K562 (cell line): Measurements from ENCODE around the gene PCP4L1. TPM values are rescaled to one million over a fixed set of nuclear protein-coding genes. Genes with fewer than 3 reads are reported as not detected.

Experiments used
- ATAC-seq: fragments of 200-7000 bp; cut with Tn5 transposase; 3 replicates; pipeline ENCODE4 v1.9.1; 2020; ENCODE audit warnings: moderate library complexity
- BruUV-seq: library from RNA; stranded (reverse); fragments of 400-500 nt; replicated peaks from 2 replicates; lab custom pipeline; 2021; lab: Mats Ljungman, UMichigan
- CTCF ChIA-PET: fragments of 300-600 bp; formaldehyde crosslinking; extraction: SDS; loops from one replicate; lab custom pipeline; 2021; ENCODE audit warnings: low intra/inter-chr PET ratio; lab: Yijun Ruan, JAX
- POLR2A ChIA-PET: fragments of 300-600, 350-650 bp; sonication (Branson Sonifier 250); formaldehyde crosslinking; extraction: SDS; loops from one replicate; lab custom pipeline; 2021; ENCODE audit warnings: antibody characterized with exemption, inconsistent platforms; lab: Yijun Ruan, JAX
- DNase-seq, 4 experiments: peaks; one replicate each; pipeline versions ENCODE4 v3.0.0 to v3.0.0-alpha.2; 2011 to 2018; ENCODE audit warnings: low spot score in 3 of 4, mixed read lengths in 3 of 4; ENCODE audit errors: extremely low read depth in 1 of 4
- FAIRE-seq: peaks from 2 replicates; lab custom pipeline; 2011; peaks lifted over from hg19 to GRCh38; lab: Jason Lieb, UNC
- H2AFZ ChIP-seq: 2 replicates; pipeline ENCODE4 v1.6.0; 2011; ENCODE audit warnings: low read depth, low read length, control low read depth, inconsistent platforms
- H3K27ac ChIP-seq: fragments of 200-600 bp; 3 replicates; pipeline ENCODE4 v1.8.0; 2011; ENCODE audit warnings: low read depth, mild to moderate bottlenecking, control low read depth, inconsistent platforms, low read length, moderate library complexity, mixed read lengths; ENCODE audit errors: extremely low read depth
- H3K27me3 ChIP-seq, 2 experiments: fragments of 300-600 bp in 1 of 2; 2 replicates in 1 of 2; 3 replicates in 1 of 2; pipeline versions ENCODE4 v1.6.0 to v1.8.0; 2011; ENCODE audit warnings: inconsistent platforms in 2 of 2, low read length in 2 of 2, mild to moderate bottlenecking in 1 of 2, mixed read lengths in 1 of 2, moderate library complexity in 1 of 2; ENCODE audit not compliant: control insufficient read depth in 2 of 2, insufficient read depth in 2 of 2
- H3K36me3 ChIP-seq: fragments of 300-600 bp; 3 replicates; pipeline ENCODE4 v1.8.0; 2011; ENCODE audit warnings: mild to moderate bottlenecking, low read length, inconsistent platforms; ENCODE audit not compliant: control insufficient read depth, insufficient read depth
- H3K4me1 ChIP-seq, 2 experiments: fragments of 200-600 bp in 1 of 2; replicated peaks in 1 of 2; 2 replicates in 1 of 2; 3 replicates in 1 of 2; pipeline versions ENCODE4 v1.5.1 to v1.8.0; 2011; ENCODE audit warnings: inconsistent platforms in 2 of 2, low read length in 2 of 2, mild to moderate bottlenecking in 1 of 2, mixed read lengths in 1 of 2, moderate library complexity in 1 of 2; ENCODE audit not compliant: control insufficient read depth in 2 of 2, insufficient read depth in 2 of 2
- H3K4me2 ChIP-seq: 2 replicates; pipeline ENCODE4 v1.6.1; 2011; ENCODE audit warnings: low read length, control low read depth, inconsistent platforms, mixed read lengths; ENCODE audit not compliant: insufficient read depth
- H3K4me3 ChIP-seq: fragments of 200-600 bp; sonication (generic), shearing (Covaris generic); 2 replicates; pipeline ENCODE4 v1.5.1; 2016; ENCODE audit warnings: control low read depth, inconsistent platforms
- H3K79me2 ChIP-seq: fragments of 200-600 bp; 3 replicates; pipeline ENCODE4 v1.8.0; 2011; ENCODE audit warnings: low read length, inconsistent platforms; ENCODE audit not compliant: control insufficient read depth, insufficient read depth
- H3K9ac ChIP-seq, 2 experiments: 2 replicates each; pipeline versions ENCODE4 v1.6.0 to v1.6.1; 2011; ENCODE audit warnings: low read depth in 2 of 2, low read length in 2 of 2, control low read depth in 1 of 2, inconsistent platforms in 1 of 2, mild to moderate bottlenecking in 1 of 2, mixed read lengths in 1 of 2; ENCODE audit not compliant: insufficient read depth in 1 of 2
- H3K9me1 ChIP-seq: one replicate; pipeline ENCODE4 v1.6.0; 2011; ENCODE audit warnings: inconsistent platforms, mild to moderate bottlenecking, low read length, moderate library complexity; ENCODE audit not compliant: control insufficient read depth, insufficient read depth
- H3K9me3 ChIP-seq: replicated peaks from 2 replicates; pipeline ENCODE4 v1.5.1; 2011; ENCODE audit warnings: low read depth, low read length, inconsistent platforms; ENCODE audit not compliant: control insufficient read depth, insufficient read depth
- H4K20me1 ChIP-seq: replicated peaks from 2 replicates; pipeline ENCODE4 v1.6.1; 2011; ENCODE audit warnings: low read length, inconsistent platforms, mixed read lengths; ENCODE audit not compliant: control insufficient read depth, insufficient read depth
- CCNT2 ChIP-seq: IDR thresholded peaks from 2 replicates; pipeline ENCODE4 v1.6.1; 2011; ENCODE audit warnings: borderline replicate concordance, low read depth, mild to moderate bottlenecking, moderate library complexity, mixed read lengths, low read length; ENCODE audit not compliant: insufficient read length; ENCODE audit errors: extremely low read depth
- COPS2 ChIP-seq: fragments of 450-650 bp; conservative IDR thresholded peaks from 2 replicates; pipeline ENCODE4 v1.6.1; 2016; ENCODE audit warnings: mild to moderate bottlenecking, moderate library complexity
- FOSL1 ChIP-seq: fragments of 200-800 bp; sonication (Bioruptor generic); conservative IDR thresholded peaks from 2 replicates; pipeline ENCODE4 v1.6.1; 2016; ENCODE audit warnings: missing genetic modification characterization, missing compliant biosample characterization
- HMGN3 ChIP-seq: IDR thresholded peaks from 2 replicates; pipeline ENCODE4 v1.6.1; 2011; ENCODE audit warnings: borderline replicate concordance, low read depth, mild to moderate bottlenecking, mixed read lengths, low read length; ENCODE audit not compliant: insufficient read length; ENCODE audit errors: extremely low read depth
- HSF4 ChIP-seq: fragments of 250-450 bp; sonication (Bioruptor Pico); IDR thresholded peaks from 2 replicates; pipeline ENCODE4 v2.1.2; 2022; ENCODE audit warnings: mild to moderate bottlenecking, moderate library complexity, borderline replicate concordance
- MGA ChIP-seq: fragments of 450-650 bp; IDR thresholded peaks from 2 replicates; pipeline ENCODE4 v1.6.1; 2016; ENCODE audit warnings: mild to moderate bottlenecking, moderate library complexity
- SAFB2 ChIP-seq: fragments of 200-400 bp; formaldehyde crosslinking; IDR thresholded peaks from 2 replicates; pipeline ENCODE4 v1.6.1; 2018; ENCODE audit warnings: borderline replicate concordance, low read length, low read depth, moderate library complexity; ENCODE audit not compliant: severe bottlenecking
- SIX5 ChIP-seq, 2 experiments: IDR thresholded peaks; 2 replicates each; pipeline ENCODE4 v1.6.1; 2011; ENCODE audit warnings: low read length in 2 of 2, borderline replicate concordance in 1 of 2, low read depth in 1 of 2, mild to moderate bottlenecking in 1 of 2, moderate library complexity in 1 of 2; ENCODE audit not compliant: insufficient read depth in 1 of 2
- SP1 ChIP-seq: sonication (generic); formaldehyde crosslinking; IDR thresholded peaks from 2 replicates; pipeline ENCODE4 v1.8.1; 2022; ENCODE audit warnings: mild to moderate bottlenecking, missing genetic modification reagents
- SPI1 ChIP-seq: IDR thresholded peaks from 2 replicates; pipeline ENCODE4 v1.6.1; 2011; ENCODE audit warnings: low read depth, low read length, control low read depth, borderline replicate concordance
- ZNF354B ChIP-seq: fragments of 250-450 bp; sonication (Bioruptor Pico); IDR thresholded peaks from 2 replicates; pipeline ENCODE4 v1.4.0; 2020
- ZNF695 ChIP-seq: fragments of 450-650 bp; formaldehyde crosslinking; IDR thresholded peaks from 2 replicates; pipeline ENCODE4 v1.4.0; 2020; ENCODE audit warnings: mild to moderate bottlenecking, moderate library complexity
- WGBS: fragments of 100-300 bp; shearing (Covaris generic); methylation state at CpG from one replicate; pipeline ENCODE4 v1.1.6; 2016; ENCODE audit warnings: low coverage, mixed read lengths; ENCODE audit not compliant: insufficient coverage; ENCODE audit errors: missing lambda C conversion rate; 5-methylcytosine and 5-hydroxymethylcytosine counted together
- in situ Hi-C: fragments of 300-500 bp; cut with MboI; formaldehyde crosslinking; loops from 4 replicates; pipeline ENCODE4 v1.15.0; 2018; ENCODE audit warnings: inconsistent platforms, mixed read lengths
- intact Hi-C: fragments of 100-400 bp; cut with micrococcal nuclease; formaldehyde crosslinking; loops from 2 replicates; pipeline ENCODE4 v1.14.2; 2022
- polyA plus RNA-seq, 8 experiments: library from polyadenylated mRNA; depleted of rRNA in 4 of 8; stranded (reverse) in 5 of 8; unstranded in 3 of 8; fragments of >200 nt; fragmentation: Nextera tagmentation in 2 of 8; fragmentation: Illumina TruSeq in 1 of 8; extraction: Ambion mirVana in 2 of 8; extraction: Trizol in 1 of 8; gene quantifications; 2 replicates each; pipeline versions ENCODE4 v1.2.1 to v1.2.3, GENCODE V29; 2011 to 2014; ENCODE audit warnings: inconsistent platforms in 1 of 8, missing spikeins in 1 of 8
- total RNA-seq, 7 experiments: library from RNA; depleted of rRNA in 6 of 7; stranded (reverse); fragments of >200 nt in 6 of 7; fragmentation: Illumina TruSeq in 2 of 7; extraction: Trizol in 2 of 7; gene quantifications; 2 replicates each; pipeline versions ENCODE4 v1.2.1 to v1.2.3, GENCODE V29; 2011 to 2021; ENCODE audit warnings: low replicate concordance in 1 of 7

The PCP4L1 gene
- total and polyA plus RNA-seq, 9 of the 15 experiments (the other 6 are each of a cell fraction or from before 2014, with no cell fraction given) = not detected

DNA sequence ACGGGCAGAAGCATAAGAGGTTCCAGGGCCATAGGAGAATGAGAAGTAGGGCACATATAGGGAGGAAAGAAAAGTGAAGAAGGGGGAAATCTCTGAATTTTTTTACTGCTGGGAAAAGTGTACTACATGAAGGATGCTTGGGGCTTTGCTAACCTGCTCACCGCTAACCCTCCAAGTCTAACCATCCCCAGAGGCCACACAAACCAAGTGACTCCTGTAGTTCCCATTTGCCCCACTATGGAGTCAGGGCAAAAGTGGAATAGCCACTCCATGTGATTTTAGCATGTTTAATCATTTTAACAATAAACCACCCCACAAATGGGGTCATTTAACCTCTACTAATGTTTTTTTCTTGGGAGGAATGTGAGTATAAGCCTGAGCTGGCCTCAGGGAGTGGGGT is 26.6 kb downstream of the PCP4L1 start:
- Histone ChIP-seq H4K20me1 (no peaks in the 10 kb centered on the region), H3K9me3 (no peaks in the 10 kb centered on the region), H3K36me3 (no peaks in the 10 kb centered on the region), H3K79me2 (no peaks in the 10 kb centered on the region), H3K9me1 (no peaks in the 10 kb centered on the region), H2AFZ (no peak overlapping the region), H3K4me2 (no peak overlapping the region), H3K9ac (no peak overlapping the region), H3K4me1 (no peaks in the 10 kb centered on the region; a peak in 1 of 5 replicates), H3K27me3 (peaks cover 10 to 12% of the 10 kb centered on the region in 2 experiments), H3K4me3 (no peak overlapping the region), H3K27ac (no peak overlapping the region)
- intact Hi-C loops (no loop called here), in situ Hi-C loops (no loop called here)
- no TSS peak for BruUV-seq
- TF ChIP-seq SPI1 (no peak), SP1 (CRISPR knock-in tag) (no peak), HMGN3 (no peak), ZNF354B (CRISPR knock-in tag) (no peak), FOSL1 (tag) (no peak), SIX5 (IDR thresholded peaks at IDR 0.05; ENCODE audit: borderline replicate concordance in 1 of 2, insufficient read depth in 1 of 2, low read depth in 1 of 2, low read length in 2 of 2) (no peak), MGA (no peak), ZNF695 (CRISPR knock-in tag) (no peak), HSF4 (CRISPR knock-in tag) (no peak), CCNT2 (no peak), SAFB2 (no peak), COPS2 (no peak)
- 21% methylated on average over 2 of the region's 2 CpGs for WGBS
- FAIRE-seq (no peak), ATAC-seq (peak; percentile 65), DNase-seq (no peak)
- CTCF ChIA-PET = no interaction called here
- POLR2A ChIA-PET = interaction anchor here (0.6 to 0.9 kb wide), 5 partner anchors 10 to 247 kb away, joined by 3 read pairs; no protein-coding TSS in a partner anchor
